GM21576 (cell line): Measurements from ENCODE around the gene YEATS2.

Experiments used
- ATAC-seq: cut with Tn5 transposase; IDR thresholded peaks from one replicate; pipeline ENCODE4 v1.9.1; 2021; ENCODE audit warnings: mild to moderate bottlenecking, moderate library complexity; ENCODE audit not compliant: unreplicated experiment

YEATS2 gene

GRCh38 chr3:183828538-183828870 lies 130.9 kb downstream of the YEATS2 start:
- no peak for ATAC-seq

GRCh38 chr3:183829466-183829865 lies 131.9 kb downstream of the YEATS2 start:
- ATAC-seq = no peak

GRCh38 chr3:183830187-183830586 lies 132.6 kb downstream of the YEATS2 start:
- ATAC-seq = no peak

GRCh38 chr3:183833516-183833915 lies 135.9 kb downstream of the YEATS2 start:
- ATAC-seq = no peak

- ATAC-seq = no peak
Observed at GRCh38 chr3:183837390-183837789, 139.8 kb downstream of the YEATS2 start.

- ATAC-seq = no peak
Observed at GRCh38 chr3:183837894-183838293, 140.3 kb downstream of the YEATS2 start.

GRCh38 chr3:183839751-183840150 lies 142.2 kb downstream of the YEATS2 start:
- no peak for ATAC-seq

- ATAC-seq = no peak
Observed at GRCh38 chr3:183844606-183845005, 147.0 kb downstream of the YEATS2 start.

- no peak for ATAC-seq
Observed at GRCh38 chr3:183845090-183845489, 147.5 kb downstream of the YEATS2 start.

- no peak for ATAC-seq
Observed at GRCh38 chr3:183845608-183846288, 148.2 kb downstream of the YEATS2 start.

- ATAC-seq = no peak
Observed at GRCh38 chr3:183854318-183855035, 156.9 kb downstream of the YEATS2 start.

- ATAC-seq = no peak
Observed at GRCh38 chr3:183857863-183858262, 160.3 kb downstream of the YEATS2 start.
